ENCODE data around the gene WDR5. TPM values are rescaled to one million over a fixed set of nuclear protein-coding genes. Genes with fewer than 3 reads are reported as not detected.

Gene WDR5
- total and polyA plus RNA-seq, 9 of the 15 experiments (the other 6 are each of a cell fraction or from before 2014, with no cell fraction given): 3.0 to 56.8 (median 38.6) TPM

GRCh38 chr9:134125413-134126095 is 10.3 kb upstream of the WDR5 start:
- BruUV-seq (replicated peaks): no TSS peak
- in situ Hi-C loops (cut with MboI) (no loop called here), intact Hi-C loops (cut with micrococcal nuclease) (no loop called here)
- no peak for TF ChIP-seq PRDM10 (IDR thresholded peaks at IDR 0.05; ENCODE audit: partially characterized antibody)
- peak; percentile 73 for TF ChIP-seq NFIC (IDR thresholded peaks at IDR 0.05)
- ChIA-PET CTCF (ENCODE audit: low intra/inter-chr PET ratio) (no interaction called here), POLR2A (interaction anchor here (0.6 to 1.4 kb wide), 4 partner anchors 10 to 28 kb away, joined by 3 read pairs; partner anchors contain the start of gene WDR5)
- peaks cover 28 to 50% of the 10 kb centered on the region in 2 experiments; a peak in 4 of 5 replicates for H3K27me3 ChIP-seq (ENCODE audit: control insufficient read depth in 2 of 2, insufficient read depth in 2 of 2, low read length in 2 of 2)
- WGBS (ENCODE audit: insufficient coverage, low coverage, missing lambda C conversion rate): 3% methylated on average over 10 of the region's 16 CpGs
- peak overlapping the region in 1 of 2 experiments; percentile 35; a peak in 1 of 4 replicates for H3K9ac ChIP-seq (ENCODE audit: insufficient read depth in 1 of 2, low read depth in 2 of 2, low read length in 2 of 2)
- peaks cover 3 to 15% of the 10 kb centered on the region in 2 experiments; a peak in 2 of 5 replicates for H3K4me1 ChIP-seq (replicated peaks in 1 of 2; ENCODE audit: control insufficient read depth in 2 of 2, insufficient read depth in 2 of 2, low read length in 2 of 2)
- H3K4me3 ChIP-seq: no peak overlapping the region
- DNase-seq (ENCODE audit: extremely low read depth in 1 of 4, low spot score in 3 of 4) (no peak), ATAC-seq (peak; percentile 20), FAIRE-seq (no peak)
- H2AFZ ChIP-seq (ENCODE audit: low read depth, low read length): no peak overlapping the region
- H3K4me2 ChIP-seq (ENCODE audit: insufficient read depth, low read length): no peak overlapping the region
- no peaks in the 10 kb centered on the region for H3K9me1 ChIP-seq (ENCODE audit: control insufficient read depth, insufficient read depth, low read length)
- no peak overlapping the region for H3K27ac ChIP-seq (ENCODE audit: extremely low read depth, low read depth, low read length)
- no peaks in the 10 kb centered on the region for H3K79me2 ChIP-seq (ENCODE audit: control insufficient read depth, insufficient read depth, low read length)
- H3K36me3 ChIP-seq (ENCODE audit: control insufficient read depth, insufficient read depth, low read length): no peaks in the 10 kb centered on the region
- no peaks in the 10 kb centered on the region for H3K9me3 ChIP-seq (replicated peaks; ENCODE audit: control insufficient read depth, insufficient read depth, low read depth, low read length)
- no peaks in the 10 kb centered on the region; the same call in 1 of the 2 replicates for H4K20me1 ChIP-seq (replicated peaks; ENCODE audit: control insufficient read depth, insufficient read depth, low read length)

All from K562 (cell line).